Heart left ventricle (tissue), 13 donors: Measurements from ENCODE around the gene NOC2L.

Experiments used
- POLR2A ChIP-seq, 2 donors: fragments of 450-650 bp; IDR thresholded peaks; one replicate each; pipeline ENCODE4 v1.6.1; 2017; ENCODE audit warnings: antibody characterized with exemption in 2 of 2, mild to moderate bottlenecking in 2 of 2, moderate library complexity in 2 of 2
- TF ChIP-seq, protein P1 (sequence below), 12 donors: fragments of 200-600 bp; sonication (generic) in 4 of 12; IDR thresholded peaks; one replicate each; pipeline versions ENCODE4 v1.5.0 to v1.8.0; 2018 to 2022; ENCODE audit warnings: antibody characterized with exemption in 12 of 12, mild to moderate bottlenecking in 5 of 12
- donor health status: ischemic (EF 13 %, LVEDD 7.1; RV severe dilation, severe dysfunction).
- donor health status: DM: no; HTN: yes; CAD: no.
- donor health status: DM: no; HTN: no; CAD: no.
- donor health status: ischemic (EF 25% LVEDD 6.9; RV normal size, moderate dysfunction).
- donor health status: ischemic (EF 25% LVEDD 5.7; RV mildly dilated, moderate dysfunction).
- donor health status: ischemic (EF 35%, LVEDD 5.7; RV mildly dilated, moderate dysfunction).
- donor health status: nonischemic (EF 11% LVEDD 7.7; RV severe dilation, severe dysfunction).
- donor health status: DM: yes; HTN: yes; CAD: no.
- donor health status: PGD.
- donor health status: ischemic (EF 29% LVEDD 5.4; RV normal size, mild dysfunction).
- donor health status: nonischemic (EF 23%, LVEDD 6.1; RV moderate dilation, normal function).

DNA sequence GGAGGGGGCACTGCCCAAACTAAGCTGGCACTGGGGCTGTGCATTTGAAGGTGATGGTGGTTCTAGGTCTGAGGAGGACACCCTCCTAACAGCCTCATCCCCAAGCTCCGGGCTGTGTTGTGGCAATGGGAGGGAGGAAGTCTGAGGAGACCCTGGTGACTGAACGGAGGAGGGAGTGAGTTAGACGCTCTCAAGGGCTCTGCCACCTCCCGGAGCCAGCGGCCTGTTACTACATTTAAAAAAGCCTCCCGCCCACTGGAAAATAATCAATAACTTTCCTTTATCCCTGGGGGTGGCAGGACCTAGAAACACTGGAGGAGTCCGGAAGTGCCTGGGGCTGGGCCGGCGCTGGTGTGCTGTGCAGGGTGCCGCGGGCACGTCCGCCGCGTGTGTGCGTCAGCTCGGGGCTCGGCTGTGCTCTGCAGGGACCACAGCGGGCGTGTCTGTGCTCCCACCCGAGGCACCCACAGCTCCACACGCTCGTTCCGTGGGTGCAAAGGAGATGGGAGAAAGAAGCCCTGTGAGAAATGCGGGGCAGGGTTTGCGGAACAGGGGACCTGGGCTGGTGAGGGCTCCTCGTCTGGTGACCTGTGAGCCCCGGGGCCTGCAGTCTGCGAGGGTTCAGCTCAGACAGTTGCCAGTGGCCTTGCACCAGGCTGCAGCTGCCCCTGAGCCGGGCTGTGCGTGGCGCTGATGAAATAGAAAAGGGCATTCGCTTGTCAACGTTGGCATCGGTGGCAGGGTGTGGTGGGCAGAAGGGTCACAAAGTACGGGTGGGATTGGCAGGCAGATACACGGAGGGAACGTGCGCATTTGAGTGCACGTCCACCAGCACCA lies 30.0 kb downstream of the NOC2L start:
- TF ChIP-seq, protein P1, sequence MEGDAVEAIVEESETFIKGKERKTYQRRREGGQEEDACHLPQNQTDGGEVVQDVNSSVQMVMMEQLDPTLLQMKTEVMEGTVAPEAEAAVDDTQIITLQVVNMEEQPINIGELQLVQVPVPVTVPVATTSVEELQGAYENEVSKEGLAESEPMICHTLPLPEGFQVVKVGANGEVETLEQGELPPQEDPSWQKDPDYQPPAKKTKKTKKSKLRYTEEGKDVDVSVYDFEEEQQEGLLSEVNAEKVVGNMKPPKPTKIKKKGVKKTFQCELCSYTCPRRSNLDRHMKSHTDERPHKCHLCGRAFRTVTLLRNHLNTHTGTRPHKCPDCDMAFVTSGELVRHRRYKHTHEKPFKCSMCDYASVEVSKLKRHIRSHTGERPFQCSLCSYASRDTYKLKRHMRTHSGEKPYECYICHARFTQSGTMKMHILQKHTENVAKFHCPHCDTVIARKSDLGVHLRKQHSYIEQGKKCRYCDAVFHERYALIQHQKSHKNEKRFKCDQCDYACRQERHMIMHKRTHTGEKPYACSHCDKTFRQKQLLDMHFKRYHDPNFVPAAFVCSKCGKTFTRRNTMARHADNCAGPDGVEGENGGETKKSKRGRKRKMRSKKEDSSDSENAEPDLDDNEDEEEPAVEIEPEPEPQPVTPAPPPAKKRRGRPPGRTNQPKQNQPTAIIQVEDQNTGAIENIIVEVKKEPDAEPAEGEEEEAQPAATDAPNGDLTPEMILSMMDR (IDR thresholded peaks at IDR 0.05), result no peak
- TF ChIP-seq POLR2A (IDR thresholded peaks at IDR 0.05), result no peak
